GM18511 (cell line): Measurements from ENCODE around the gene RAB9A.
"Not testable (repeated sequence)": the region's sequence is repeated elsewhere in the genome, so short reads cannot be mapped to it uniquely, and the experiment has no call there.

Experiments
- ATAC-seq: cut with Tn5 transposase; IDR thresholded peaks from one replicate; pipeline ENCODE4 v1.9.1; 2021; ENCODE audit warnings: mild to moderate bottlenecking, moderate library complexity; ENCODE audit not compliant: unreplicated experiment

The RAB9A gene

GRCh38 chrX:13688958-13689740 is at the start of gene RAB9A:
Gene RAB9A (plus strand): TSS chrX:13689128. CDS start chrX:13708747, 19,619 bp downstream.
- peak; percentile 75 for ATAC-seq

GRCh38 chrX:13641684-13642083 is 47.2 kb upstream of the RAB9A start:
- not testable (repeated sequence) for ATAC-seq

GRCh38 chrX:13645464-13646153 is 43.3 kb upstream of the RAB9A start:
- ATAC-seq, result no peak

GRCh38 chrX:13646154-13646549 is 42.8 kb upstream of the RAB9A start:
- ATAC-seq, result no peak

GRCh38 chrX:13647709-13648212 is 41.2 kb upstream of the RAB9A start:
- ATAC-seq, result no peak

GRCh38 chrX:13648336-13648735 is 40.6 kb upstream of the RAB9A start:
- ATAC-seq, result not testable (repeated sequence)

GRCh38 chrX:13649838-13650237 is 39.1 kb upstream of the RAB9A start:
- ATAC-seq, result no peak

- ATAC-seq, result no peak
Observed at GRCh38 chrX:13650318-13650717, 38.6 kb upstream of the RAB9A start.

GRCh38 chrX:13651150-13651549 is 37.8 kb upstream of the RAB9A start:
- ATAC-seq, result no peak

- peak; percentile 1 for ATAC-seq
Observed at GRCh38 chrX:13652287-13652793, 36.6 kb upstream of the RAB9A start.

- ATAC-seq, result peak; percentile 95
Observed at GRCh38 chrX:13652850-13653693, 35.9 kb upstream of the RAB9A start, which contains the start of gene TCEANC. Gene TCEANC (plus strand): TSS chrX:13653141. CDS start chrX:13662509, 9,368 bp downstream.

GRCh38 chrX:13654116-13654515 is 34.8 kb upstream of the RAB9A start:
- no peak for ATAC-seq

GRCh38 chrX:13655674-13656073 is 33.3 kb upstream of the RAB9A start:
- ATAC-seq, result no peak

- no peak for ATAC-seq
Observed at GRCh38 chrX:13658602-13659001, 30.3 kb upstream of the RAB9A start.

- ATAC-seq, result no peak
Observed at GRCh38 chrX:13659063-13659462, 29.9 kb upstream of the RAB9A start.

- ATAC-seq, result no peak
Observed at GRCh38 chrX:13661735-13662288, 27.1 kb upstream of the RAB9A start.

- ATAC-seq, result no peak
Observed at GRCh38 chrX:13662355-13662791, 26.6 kb upstream of the RAB9A start.

- no peak for ATAC-seq
Observed at GRCh38 chrX:13664020-13664419, 24.9 kb upstream of the RAB9A start.

GRCh38 chrX:13666836-13667235 is 22.1 kb upstream of the RAB9A start:
- no peak for ATAC-seq

GRCh38 chrX:13667919-13668318 is 21.0 kb upstream of the RAB9A start:
- ATAC-seq, result no peak
